Daoy (cell line): ENCODE results near the gene PCOLCE2. TPM values are rescaled to one million over a fixed set of nuclear protein-coding genes. Genes with fewer than 3 reads are reported as not detected.

Experiments used
- DNase-seq: peaks from one replicate; pipeline ENCODE4 v3.0.0-alpha.2; 2015; ENCODE audit warnings: low read depth
- total RNA-seq: library from RNA; depleted of rRNA; stranded (reverse); fragments of >200 nt; shearing (Covaris generic); gene quantifications from 2 replicates; pipeline ENCODE4 v1.2.3, GENCODE V29; 2014; rRNA removed

The PCOLCE2 gene
- total RNA-seq, 1 experiment from 2014 or later: 27.8 TPM

- peak; percentile 84 for DNase-seq
Observed at GRCh38 chr3:142808103-142808917, 80.6 kb downstream of the PCOLCE2 start.

- no peak for DNase-seq
Observed at GRCh38 chr3:142802891-142803290, 86.0 kb downstream of the PCOLCE2 start.

GRCh38 chr3:142801746-142802145 lies 87.1 kb downstream of the PCOLCE2 start:
- DNase-seq: no peak

GRCh38 chr3:142796823-142797222 lies 92.1 kb downstream of the PCOLCE2 start:
- DNase-seq: no peak

GRCh38 chr3:142795332-142795731 lies 93.6 kb downstream of the PCOLCE2 start:
- no peak for DNase-seq

GRCh38 chr3:142794508-142794907 lies 94.4 kb downstream of the PCOLCE2 start:
- no peak for DNase-seq

GRCh38 chr3:142787719-142788118 lies 101.2 kb downstream of the PCOLCE2 start:
- DNase-seq: no peak

GRCh38 chr3:142785996-142786395 lies 102.9 kb downstream of the PCOLCE2 start:
- no peak for DNase-seq

- no peak for DNase-seq
Observed at GRCh38 chr3:142784228-142784627, 104.7 kb downstream of the PCOLCE2 start.

GRCh38 chr3:142782616-142783015 lies 106.3 kb downstream of the PCOLCE2 start:
- DNase-seq: no peak

- no peak for DNase-seq
Observed at GRCh38 chr3:142779591-142779990, 109.3 kb downstream of the PCOLCE2 start.

GRCh38 chr3:142778541-142778940 lies 110.3 kb downstream of the PCOLCE2 start:
- DNase-seq: no peak

- no peak for DNase-seq
Observed at GRCh38 chr3:142777927-142778326, 111.0 kb downstream of the PCOLCE2 start.

GRCh38 chr3:142768338-142768737 lies 120.5 kb downstream of the PCOLCE2 start:
- no peak for DNase-seq

Other genes with a start within 250 kb of the PCOLCE2 start
- 9.2 and 14.1 TPM in 2 replicates for gene TRPC1, start 165.0 kb downstream of the PCOLCE2 start, total RNA-seq
- gene PAQR9, start 74.6 kb upstream of the PCOLCE2 start, total RNA-seq: 0.17 TPM in 1 of 2 replicates, not detected in the other
- 135 and 156 TPM in 2 replicates for gene U2SURP, start 112.5 kb upstream of the PCOLCE2 start, total RNA-seq
- gene CHST2, start 230.7 kb upstream of the PCOLCE2 start, total RNA-seq: 9.5 and 14.2 TPM in 2 replicates